GM23248 (cell line): ENCODE measurements around the gene RXRA.

Source experiments
- EZH2 ChIP-seq: fragments of 200-600 bp; sonication (generic); IDR thresholded peaks from 2 replicates; pipeline ENCODE4 v1.6.1; 2018; ENCODE audit warnings: antibody characterized with exemption, mild to moderate bottlenecking; ENCODE audit not compliant: insufficient read depth, poor library complexity, severe bottlenecking
- EZH2phosphoT487 ChIP-seq: fragments of 200-600 bp; sonication (generic); IDR thresholded peaks from 2 replicates; pipeline ENCODE4 v1.6.1; 2018; ENCODE audit warnings: antibody characterized with exemption, moderate library complexity, mild to moderate bottlenecking, low read depth; ENCODE audit not compliant: insufficient read depth

DNA sequence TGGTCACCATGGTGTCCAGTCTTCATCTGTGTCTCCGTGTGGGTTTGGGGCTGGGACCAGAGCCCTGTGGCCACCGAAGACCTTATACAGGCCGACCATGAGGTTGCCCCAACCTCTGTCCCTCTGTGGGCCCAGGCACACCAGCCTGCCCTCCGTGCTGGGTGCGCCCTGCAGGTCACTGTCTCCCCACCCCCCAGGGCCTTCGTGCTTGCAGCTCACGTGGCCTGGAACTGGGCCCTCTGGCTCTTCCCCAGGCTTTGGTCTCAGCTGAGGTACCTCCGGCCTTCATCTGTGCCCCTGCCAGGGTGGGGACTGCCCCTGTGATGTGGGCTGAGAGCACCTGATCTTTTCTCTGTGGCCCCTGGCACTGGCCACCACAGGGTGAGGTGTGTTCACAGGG, 92.1 kb downstream of the RXRA start:
- TF ChIP-seq EZH2, result no peak
- no peak for TF ChIP-seq EZH2phosphoT487
